HG03280 (cell line): ENCODE data around the gene CCDC158.
"Not testable (repeated sequence)": the region's sequence is repeated elsewhere in the genome, so short reads cannot be mapped to it uniquely, and the experiment has no call there.

Experiments used
- ATAC-seq: cut with Tn5 transposase; IDR thresholded peaks from one replicate; pipeline ENCODE4 v1.9.1; 2021; ENCODE audit warnings: mild to moderate bottlenecking, moderate library complexity; ENCODE audit not compliant: unreplicated experiment

The CCDC158 gene

DNA sequence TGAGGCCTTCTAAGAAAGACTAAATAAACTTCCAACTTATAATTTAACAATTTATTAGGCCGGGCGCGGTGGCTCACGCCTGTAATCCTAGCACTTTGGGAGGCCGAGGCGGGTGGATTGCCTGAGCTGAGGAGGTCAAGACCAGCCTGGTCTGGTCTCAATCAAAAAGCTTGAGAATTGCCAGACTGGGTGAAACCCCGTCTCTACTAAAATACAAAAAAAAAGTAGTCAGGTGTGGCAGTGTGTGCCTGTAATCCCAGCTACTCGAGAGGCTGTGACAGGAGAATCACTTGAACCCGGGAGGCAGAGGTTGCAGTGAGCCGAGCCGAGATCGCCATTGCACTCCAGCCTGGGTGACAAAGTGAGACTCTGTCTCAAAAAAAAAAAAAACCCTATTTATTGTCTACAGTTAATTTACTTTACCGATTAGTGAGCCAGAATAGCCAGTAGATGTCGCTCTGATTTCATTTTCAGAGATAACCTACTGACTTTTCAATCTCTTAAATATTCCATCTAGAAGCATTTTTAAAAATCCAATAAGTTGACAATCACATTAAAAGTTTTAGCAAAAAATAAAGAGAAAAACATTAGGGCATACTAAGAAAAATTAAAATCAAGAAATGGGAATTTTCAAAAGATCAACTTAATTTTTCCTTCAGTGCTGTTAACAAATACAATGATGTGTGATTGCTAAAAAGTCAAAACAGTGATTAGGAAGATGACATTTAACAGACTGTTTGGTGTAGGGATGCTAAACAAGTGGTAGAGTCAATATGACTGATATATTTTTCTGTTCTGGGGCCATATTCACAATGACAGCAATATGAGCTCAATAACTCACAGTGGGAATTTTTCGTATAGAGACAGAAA, 9.8 kb upstream of the CCDC158 start:
- ATAC-seq: no peak

DNA sequence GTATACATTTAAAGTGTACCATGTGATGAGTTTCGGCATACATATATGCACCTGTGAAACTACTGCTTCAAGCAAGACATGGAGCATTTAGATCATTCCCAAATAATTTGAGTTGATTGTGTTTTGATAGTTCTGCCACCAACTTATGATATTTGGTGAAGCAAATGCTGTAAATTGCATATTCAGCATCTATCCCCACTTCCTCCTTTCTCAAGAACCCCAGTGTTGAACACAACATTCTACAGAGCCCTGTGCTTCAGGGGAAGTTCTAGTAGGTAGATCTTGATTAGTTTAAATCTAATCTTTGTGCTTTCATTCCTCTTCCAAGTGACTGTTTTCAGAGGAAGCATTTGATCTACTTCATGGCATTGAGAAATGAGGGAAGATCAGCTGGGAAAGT, 8.7 kb upstream of the CCDC158 start:
- ATAC-seq: no peak

DNA sequence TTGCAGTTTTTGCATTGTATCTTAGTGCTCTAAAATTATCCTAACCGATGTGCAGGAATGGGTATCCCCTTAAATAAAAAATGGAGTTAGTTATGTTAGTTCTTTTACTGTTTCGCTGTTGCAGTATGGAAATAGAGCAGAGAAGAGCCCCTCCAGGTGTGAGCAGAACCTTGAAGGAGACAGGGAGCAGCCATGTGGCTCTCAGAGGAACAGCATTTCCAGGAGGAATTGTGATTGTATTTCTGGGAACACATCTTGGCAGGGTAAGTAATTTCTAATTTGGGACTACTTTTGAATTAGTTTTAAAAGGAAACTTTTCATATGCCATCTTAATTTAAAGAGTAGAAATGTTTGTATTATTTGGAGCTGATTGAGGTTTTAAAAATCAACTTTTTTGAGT, 5.3 kb upstream of the CCDC158 start:
- no peak for ATAC-seq

GRCh38 chr4:76423159-76423558, 2.2 kb upstream of the CCDC158 start:
- not testable (repeated sequence) for ATAC-seq

- no peak for ATAC-seq
These were observed 666 bp downstream of the CCDC158 start for GRCh38 chr4:76420188-76420761.

DNA sequence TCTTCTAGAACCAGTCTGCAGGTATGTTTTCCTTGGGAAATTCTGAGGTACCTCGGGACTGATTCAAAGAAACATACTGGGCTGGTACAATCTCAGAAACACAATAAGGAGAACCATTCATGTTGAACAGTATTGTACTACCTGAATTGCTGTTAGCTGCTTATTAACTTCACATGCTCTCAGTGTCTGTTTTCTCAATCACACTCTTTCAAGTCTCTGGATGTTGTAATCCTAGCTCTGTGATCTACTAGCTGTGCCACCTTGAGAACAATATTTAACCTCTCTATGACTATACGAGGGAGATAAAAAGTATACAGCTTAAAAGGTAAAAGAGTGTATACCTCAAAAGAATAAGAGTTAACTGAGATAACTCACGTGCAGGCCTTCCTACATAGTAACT, 10.3 kb downstream of the CCDC158 start:
- ATAC-seq: no peak

DNA sequence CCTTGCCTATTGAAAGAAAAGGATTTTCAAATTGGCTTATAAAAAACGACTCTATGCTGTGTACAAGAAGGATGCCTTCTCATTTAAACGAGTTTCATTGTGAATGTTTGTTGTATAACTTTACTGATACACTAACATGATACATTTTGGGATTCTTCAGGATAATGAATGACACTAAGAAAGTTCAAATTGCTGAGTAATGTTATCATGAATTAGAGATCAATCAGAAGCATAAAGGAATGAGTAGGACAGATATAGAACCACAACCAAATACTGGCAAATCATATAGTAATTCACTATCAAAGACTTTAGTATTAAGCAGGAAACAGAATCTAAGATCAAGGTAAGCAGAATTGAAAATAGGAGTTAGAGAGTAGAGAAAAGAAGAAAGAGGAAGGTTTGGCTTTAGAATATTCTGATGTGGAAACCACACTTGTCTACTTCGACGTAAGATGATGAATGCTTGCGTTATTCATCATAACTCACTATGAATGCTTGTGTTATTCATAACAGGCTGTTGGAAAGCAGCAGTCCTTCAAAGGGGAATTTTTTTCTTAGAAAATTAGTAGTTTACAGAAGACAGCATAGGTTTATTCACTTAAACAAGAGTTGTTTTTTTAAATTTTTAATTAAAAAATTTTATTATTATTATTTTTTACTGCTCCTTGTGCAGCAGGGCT, 13.4 kb downstream of the CCDC158 start:
- ATAC-seq: no peak

GRCh38 chr4:76406081-76406480, 14.9 kb downstream of the CCDC158 start:
- ATAC-seq: no peak

GRCh38 chr4:76401654-76402053, 19.3 kb downstream of the CCDC158 start:
- ATAC-seq: no peak

DNA sequence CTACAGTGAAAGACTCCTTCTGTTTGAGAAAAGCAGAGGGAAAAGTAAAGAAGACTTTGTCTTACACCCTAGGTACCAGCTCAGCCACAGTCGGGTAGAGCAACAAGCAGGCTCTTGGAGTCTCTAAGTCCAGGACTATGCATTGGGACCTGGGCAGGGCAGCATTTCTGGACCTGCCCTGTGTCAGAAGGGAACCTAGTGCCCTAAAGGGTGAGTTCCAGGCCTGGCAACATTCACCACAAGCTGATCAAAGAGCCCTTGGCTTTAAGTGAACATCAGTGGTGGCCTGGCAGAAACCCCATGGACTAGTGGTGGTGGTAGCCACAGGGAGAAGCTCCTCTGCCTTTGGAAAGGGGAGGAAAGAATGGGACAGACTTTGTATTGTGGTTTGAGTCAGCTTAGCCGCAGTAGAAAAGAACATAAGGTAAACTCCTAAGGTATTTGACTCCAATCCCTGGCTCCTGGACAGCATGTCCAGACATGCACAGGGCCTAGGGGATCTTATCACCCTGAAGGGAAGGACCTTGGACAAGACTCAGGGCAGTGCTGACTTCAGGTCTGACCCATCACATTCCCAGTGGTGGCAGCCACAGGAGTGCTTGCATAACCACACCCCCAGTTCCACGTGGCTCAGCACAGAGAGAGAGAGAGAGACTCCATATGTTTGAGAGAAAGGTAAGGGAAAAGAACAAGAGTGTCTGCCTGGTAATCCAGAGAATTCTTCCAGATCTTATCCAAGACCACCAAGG, 32.6 kb downstream of the CCDC158 start:
- ATAC-seq: no peak

DNA sequence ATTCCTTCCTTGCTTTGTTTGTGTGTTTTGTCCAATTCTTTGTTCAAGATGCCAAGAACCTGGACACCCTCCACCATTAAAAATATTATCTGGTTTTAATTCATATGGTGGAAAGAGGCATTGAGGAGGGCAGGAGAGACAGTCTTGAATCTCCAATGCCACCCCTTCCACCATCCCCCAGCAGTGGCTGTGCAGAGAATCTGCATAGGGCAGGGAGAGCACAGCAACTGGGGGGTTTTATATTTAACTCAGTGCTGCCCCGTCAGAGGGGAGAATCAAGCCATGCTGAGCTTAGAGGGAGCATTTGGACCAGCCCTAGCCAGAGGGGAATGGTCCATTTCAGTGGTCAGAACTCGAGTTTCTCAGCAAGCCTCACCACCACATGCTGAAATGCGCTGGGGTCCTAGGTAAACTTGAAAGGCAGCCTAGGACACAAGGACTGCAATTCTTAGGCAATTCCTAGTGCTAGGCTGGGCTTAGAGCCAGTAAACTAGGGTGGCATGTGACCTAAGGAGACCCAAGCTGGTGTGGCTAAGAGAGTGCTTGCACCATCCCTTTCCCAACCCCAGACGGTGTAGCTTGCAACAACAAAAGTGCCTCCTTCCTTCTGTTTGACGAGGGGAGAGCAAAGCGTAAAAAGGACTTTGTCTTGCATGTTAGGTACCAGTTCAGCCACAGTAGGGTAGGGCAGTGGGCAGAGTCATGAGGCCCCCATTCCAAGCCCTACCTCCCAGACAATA, 34.2 kb downstream of the CCDC158 start:
- no peak for ATAC-seq

GRCh38 chr4:76385974-76386373, 35.0 kb downstream of the CCDC158 start:
- no peak for ATAC-seq

DNA sequence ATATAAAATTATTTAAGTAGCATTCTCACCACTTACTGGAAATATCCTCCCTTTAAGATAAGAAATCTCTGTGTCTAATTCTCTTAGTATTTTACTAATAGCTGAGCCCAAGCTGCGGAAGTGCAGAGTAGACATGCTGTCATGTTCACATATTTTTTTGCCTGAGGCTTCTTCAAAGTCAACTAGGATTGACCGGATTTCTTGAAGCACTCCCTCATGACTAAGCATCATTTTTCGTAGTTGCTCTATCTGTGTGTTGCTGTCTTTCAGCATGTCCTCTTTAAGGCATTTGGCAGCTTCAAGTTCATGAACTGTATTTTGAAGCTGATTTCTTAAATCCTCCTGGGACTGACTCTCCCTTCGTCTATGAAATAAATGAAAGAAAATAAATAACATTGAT, 36.9 kb downstream of the CCDC158 start:
- no peak for ATAC-seq

DNA sequence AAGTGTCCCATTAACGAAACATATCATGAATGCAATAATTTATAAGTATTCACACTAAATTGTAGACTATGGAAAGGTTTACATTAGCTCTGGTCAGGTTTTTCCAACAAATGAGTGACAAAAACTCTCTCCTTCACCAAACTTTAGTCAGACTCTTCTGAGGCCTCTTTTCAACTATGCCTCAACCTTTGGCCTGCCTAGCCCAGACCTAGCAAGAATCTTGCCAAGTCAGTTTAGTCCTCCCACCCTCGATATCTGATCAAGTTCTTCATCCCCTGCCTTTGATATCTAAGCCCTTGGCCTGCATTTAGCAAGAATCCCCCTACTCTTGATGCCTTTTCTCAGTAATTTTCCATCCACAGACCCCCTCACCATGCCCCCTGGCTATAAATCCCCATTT, 37.9 kb downstream of the CCDC158 start:
- no peak for ATAC-seq

- ATAC-seq: no peak
These were observed 39.0 kb downstream of the CCDC158 start for GRCh38 chr4:76381986-76382385.

- no peak for ATAC-seq
These were observed 40.4 kb downstream of the CCDC158 start for GRCh38 chr4:76380561-76380960.

- no peak for ATAC-seq
These were observed 43.0 kb downstream of the CCDC158 start for GRCh38 chr4:76377911-76378310.

GRCh38 chr4:76377481-76377901, 43.5 kb downstream of the CCDC158 start:
- ATAC-seq: no peak

- no peak for ATAC-seq
These were observed 44.4 kb downstream of the CCDC158 start for GRCh38 chr4:76376534-76376933.

GRCh38 chr4:76375703-76376102, 45.2 kb downstream of the CCDC158 start:
- no peak for ATAC-seq

- ATAC-seq: no peak
These were observed 46.1 kb downstream of the CCDC158 start for GRCh38 chr4:76374798-76375197.
